ENCODE measurements around the gene IMP4.
A peak's percentile ranks its signal among the peaks of the same experiment; 100 is the strongest.

The IMP4 gene

DNA sequence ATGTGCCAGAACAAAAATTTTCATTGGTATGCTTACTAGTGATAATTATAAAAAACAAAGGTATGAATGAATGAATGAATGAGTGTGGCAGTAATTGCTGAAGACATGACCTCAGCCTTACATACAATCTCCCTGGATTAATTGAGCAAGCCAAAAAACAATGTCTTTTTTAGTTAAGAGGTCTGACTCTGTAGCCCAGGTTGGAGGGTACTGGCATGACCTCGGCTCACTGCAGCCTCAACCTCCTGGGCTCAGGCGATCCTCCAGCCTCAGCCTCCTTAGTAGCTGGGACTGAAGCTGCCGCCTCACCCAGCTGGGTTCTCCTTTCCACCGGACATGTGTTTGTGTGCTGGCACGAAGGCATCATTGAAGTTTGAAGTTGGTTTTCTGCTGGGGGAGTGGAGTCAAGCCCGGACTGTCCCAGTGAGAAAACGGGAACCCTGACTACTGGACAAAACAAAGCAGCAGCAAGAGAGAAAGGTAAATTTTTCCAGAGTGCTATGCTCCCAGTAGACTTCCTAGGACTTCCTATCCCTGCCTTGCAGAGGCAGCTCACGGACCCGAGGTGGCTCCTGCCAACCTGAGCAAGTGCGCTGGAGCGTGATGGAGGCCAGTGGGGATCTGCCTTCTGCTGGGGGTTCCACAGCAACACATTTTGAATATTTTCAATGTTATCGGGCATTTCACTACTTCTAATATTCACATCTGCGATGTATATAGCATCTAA lies 6.4 kb upstream of the IMP4 start:
- no peak for TF ChIP-seq YY1 (IDR thresholded peaks at IDR 0.05; ENCODE audit: low read depth)
- no peak for TF ChIP-seq EP300 (IDR thresholded peaks at IDR 0.05; ENCODE audit: borderline replicate concordance)
- TF ChIP-seq ZBTB7A (IDR thresholded peaks at IDR 0.05; ENCODE audit: low read depth): no peak
- TF ChIP-seq TCF12 (IDR thresholded peaks at IDR 0.05; ENCODE audit: low read depth): no peak
- TF ChIP-seq NFIC (IDR thresholded peaks at IDR 0.05): no peak
- TF ChIP-seq, protein P1, sequence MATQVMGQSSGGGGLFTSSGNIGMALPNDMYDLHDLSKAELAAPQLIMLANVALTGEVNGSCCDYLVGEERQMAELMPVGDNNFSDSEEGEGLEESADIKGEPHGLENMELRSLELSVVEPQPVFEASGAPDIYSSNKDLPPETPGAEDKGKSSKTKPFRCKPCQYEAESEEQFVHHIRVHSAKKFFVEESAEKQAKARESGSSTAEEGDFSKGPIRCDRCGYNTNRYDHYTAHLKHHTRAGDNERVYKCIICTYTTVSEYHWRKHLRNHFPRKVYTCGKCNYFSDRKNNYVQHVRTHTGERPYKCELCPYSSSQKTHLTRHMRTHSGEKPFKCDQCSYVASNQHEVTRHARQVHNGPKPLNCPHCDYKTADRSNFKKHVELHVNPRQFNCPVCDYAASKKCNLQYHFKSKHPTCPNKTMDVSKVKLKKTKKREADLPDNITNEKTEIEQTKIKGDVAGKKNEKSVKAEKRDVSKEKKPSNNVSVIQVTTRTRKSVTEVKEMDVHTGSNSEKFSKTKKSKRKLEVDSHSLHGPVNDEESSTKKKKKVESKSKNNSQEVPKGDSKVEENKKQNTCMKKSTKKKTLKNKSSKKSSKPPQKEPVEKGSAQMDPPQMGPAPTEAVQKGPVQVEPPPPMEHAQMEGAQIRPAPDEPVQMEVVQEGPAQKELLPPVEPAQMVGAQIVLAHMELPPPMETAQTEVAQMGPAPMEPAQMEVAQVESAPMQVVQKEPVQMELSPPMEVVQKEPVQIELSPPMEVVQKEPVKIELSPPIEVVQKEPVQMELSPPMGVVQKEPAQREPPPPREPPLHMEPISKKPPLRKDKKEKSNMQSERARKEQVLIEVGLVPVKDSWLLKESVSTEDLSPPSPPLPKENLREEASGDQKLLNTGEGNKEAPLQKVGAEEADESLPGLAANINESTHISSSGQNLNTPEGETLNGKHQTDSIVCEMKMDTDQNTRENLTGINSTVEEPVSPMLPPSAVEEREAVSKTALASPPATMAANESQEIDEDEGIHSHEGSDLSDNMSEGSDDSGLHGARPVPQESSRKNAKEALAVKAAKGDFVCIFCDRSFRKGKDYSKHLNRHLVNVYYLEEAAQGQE (IDR thresholded peaks at IDR 0.05; ENCODE audit: low read depth): 0 out of 2 replicates have a peak, but pooled peaks have one; percentile 32
- no peak for TF ChIP-seq TAF1 (IDR thresholded peaks at IDR 0.05; ENCODE audit: low read depth)

GRCh38 chr2:130336877-130337734 lies 5.6 kb upstream of the IMP4 start:
- TF ChIP-seq USF1 (IDR thresholded peaks at IDR 0.05) (no peak), EGR1 (IDR thresholded peaks at IDR 0.05) (no peak), CREB1 (IDR thresholded peaks at IDR 0.05; ENCODE audit: low read depth) (no peak), TEAD4 (IDR thresholded peaks at IDR 0.05) (no peak), ZBTB7A (IDR thresholded peaks at IDR 0.05; ENCODE audit: low read depth) (no peak), EP300 (IDR thresholded peaks at IDR 0.05; ENCODE audit: borderline replicate concordance) (no peak), TAF1 (IDR thresholded peaks at IDR 0.05; ENCODE audit: low read depth) (no peak), CEBPB (IDR thresholded peaks at IDR 0.05) (no peak), TCF12 (IDR thresholded peaks at IDR 0.05; ENCODE audit: low read depth) (no peak), RAD21 (IDR thresholded peaks at IDR 0.05; ENCODE audit: low read depth) (no peak), FOXM1 (IDR thresholded peaks at IDR 0.05; ENCODE audit: borderline replicate concordance, low read depth) (no peak), NFIC (IDR thresholded peaks at IDR 0.05) (no peak), YY1 (IDR thresholded peaks at IDR 0.05; ENCODE audit: low read depth) (no peak)
- TF ChIP-seq, protein P2, sequence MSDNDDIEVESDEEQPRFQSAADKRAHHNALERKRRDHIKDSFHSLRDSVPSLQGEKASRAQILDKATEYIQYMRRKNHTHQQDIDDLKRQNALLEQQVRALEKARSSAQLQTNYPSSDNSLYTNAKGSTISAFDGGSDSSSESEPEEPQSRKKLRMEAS (IDR thresholded peaks at IDR 0.05): no peak
- TF ChIP-seq, protein P1 (IDR thresholded peaks at IDR 0.05; ENCODE audit: low read depth): no peak

DNA sequence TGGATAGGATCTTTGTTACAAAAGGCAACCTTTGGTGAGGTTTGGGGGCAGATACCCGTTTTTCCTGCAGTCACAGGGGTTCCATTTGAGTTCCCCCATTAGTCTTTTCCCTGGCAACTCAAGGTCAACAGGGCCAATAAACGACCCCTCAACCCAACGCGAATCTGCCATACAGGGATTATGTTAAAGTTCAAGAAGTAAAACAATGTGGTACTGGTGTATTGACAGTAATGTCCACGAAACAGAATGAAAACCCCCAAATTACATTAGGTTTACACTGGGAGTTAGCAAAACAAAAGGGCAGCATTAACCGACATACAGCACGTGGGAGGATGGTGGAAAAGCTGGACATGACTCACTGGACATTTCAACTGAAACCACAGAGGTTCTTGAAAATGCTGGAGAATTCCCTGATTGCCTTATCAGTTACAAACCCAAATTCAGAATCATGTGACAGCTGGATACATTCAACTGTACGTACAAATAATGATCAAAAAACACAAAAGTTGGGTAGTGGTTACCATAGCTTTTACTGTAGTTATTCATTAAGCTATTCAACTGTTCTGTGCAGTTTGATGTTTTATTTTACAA lies 4.9 kb upstream of the IMP4 start:
- TF ChIP-seq CREB1 (IDR thresholded peaks at IDR 0.05; ENCODE audit: low read depth) (no peak), TEAD4 (IDR thresholded peaks at IDR 0.05) (no peak), EP300 (IDR thresholded peaks at IDR 0.05; ENCODE audit: borderline replicate concordance) (no peak), NFIC (IDR thresholded peaks at IDR 0.05) (no peak), RAD21 (IDR thresholded peaks at IDR 0.05; ENCODE audit: low read depth) (no peak), ZBTB7A (IDR thresholded peaks at IDR 0.05; ENCODE audit: low read depth) (no peak), TCF12 (IDR thresholded peaks at IDR 0.05; ENCODE audit: low read depth) (no peak)

- TF ChIP-seq, protein P2 (IDR thresholded peaks at IDR 0.05): no peak
- TF ChIP-seq YY1 (IDR thresholded peaks at IDR 0.05; ENCODE audit: low read depth) (no peak), CREB1 (IDR thresholded peaks at IDR 0.05; ENCODE audit: low read depth) (no peak), EGR1 (IDR thresholded peaks at IDR 0.05) (no peak), NFIC (IDR thresholded peaks at IDR 0.05) (no peak), TAF1 (IDR thresholded peaks at IDR 0.05; ENCODE audit: low read depth) (no peak), CEBPB (IDR thresholded peaks at IDR 0.05) (no peak), RAD21 (IDR thresholded peaks at IDR 0.05; ENCODE audit: low read depth) (no peak), ZBTB7A (IDR thresholded peaks at IDR 0.05; ENCODE audit: low read depth) (no peak), FOXM1 (IDR thresholded peaks at IDR 0.05; ENCODE audit: borderline replicate concordance, low read depth) (no peak), TEAD4 (IDR thresholded peaks at IDR 0.05) (no peak), USF1 (IDR thresholded peaks at IDR 0.05) (no peak), EP300 (IDR thresholded peaks at IDR 0.05; ENCODE audit: borderline replicate concordance) (no peak), TCF12 (IDR thresholded peaks at IDR 0.05; ENCODE audit: low read depth) (no peak)
- TF ChIP-seq, protein P1 (IDR thresholded peaks at IDR 0.05; ENCODE audit: low read depth): no peak
Measured at GRCh38 chr2:130338793-130339345, 3.8 kb upstream of the IMP4 start.

Data from Ishikawa (cell line).